KMS-11 (cell line): ENCODE data around the gene LPP.
A peak's percentile ranks its signal among the peaks of the same experiment; 100 is the strongest.

Experiments
- H2AFZ ChIP-seq: fragments of 200-600 bp; sonication (generic); 2 replicates; pipeline ENCODE4 v1.6.1; 2016; ENCODE audit warnings: antibody characterized with exemption, mixed run types, low read depth
- H3K27ac ChIP-seq: fragments of 200-600 bp; sonication (generic); 2 replicates; pipeline ENCODE4 v1.6.1; 2016; ENCODE audit warnings: mild to moderate bottlenecking, mixed run types
- H3K27me3 ChIP-seq: fragments of 200-600 bp; sonication (generic); 2 replicates; pipeline ENCODE4 v1.6.1; 2017; ENCODE audit warnings: mild to moderate bottlenecking, low read depth, mixed run types, moderate library complexity; ENCODE audit not compliant: insufficient read depth
- H3K36me3 ChIP-seq: fragments of 200-600 bp; sonication (generic); 2 replicates; pipeline ENCODE4 v1.6.1; 2017; ENCODE audit warnings: mild to moderate bottlenecking, mixed run types; ENCODE audit not compliant: insufficient read depth
- H3K4me1 ChIP-seq: fragments of 200-600 bp; sonication (generic); 2 replicates; pipeline ENCODE4 v1.6.1; 2016; ENCODE audit warnings: mild to moderate bottlenecking, low read depth, mixed run types; ENCODE audit not compliant: poor library complexity, severe bottlenecking
- H3K4me2 ChIP-seq: fragments of 200-600 bp; sonication (generic); 2 replicates; pipeline ENCODE4 v1.7.0; 2016; ENCODE audit warnings: mild to moderate bottlenecking, mixed run types
- H3K4me3 ChIP-seq: fragments of 200-600 bp; sonication (generic); IDR thresholded peaks from 2 replicates; pipeline ENCODE4 v1.6.1; 2017; ENCODE audit warnings: low read depth, low read length, mixed read lengths; ENCODE audit not compliant: insufficient read depth
- H3K79me2 ChIP-seq: fragments of 200-600 bp; sonication (generic); 2 replicates; pipeline ENCODE4 v1.6.1; 2016; ENCODE audit warnings: low read depth, mixed run types; ENCODE audit not compliant: insufficient read depth
- H3K9ac ChIP-seq: fragments of 200-600 bp; sonication (generic); 2 replicates; pipeline ENCODE4 v1.6.1; 2016; ENCODE audit warnings: mild to moderate bottlenecking, mixed run types
- H4K20me1 ChIP-seq: fragments of 200-600 bp; sonication (generic); 2 replicates; pipeline ENCODE4 v1.6.1; 2016; ENCODE audit warnings: mild to moderate bottlenecking, mixed run types; ENCODE audit not compliant: insufficient read depth
- TF ChIP-seq, protein P1 (sequence below): fragments of 200-600 bp; sonication (generic); conservative IDR thresholded peaks from 2 replicates; pipeline ENCODE4 v1.6.1; 2017; ENCODE audit warnings: low read depth, mild to moderate bottlenecking, antibody characterized with exemption, low read length, moderate library complexity, mixed read lengths

LPP gene

DNA sequence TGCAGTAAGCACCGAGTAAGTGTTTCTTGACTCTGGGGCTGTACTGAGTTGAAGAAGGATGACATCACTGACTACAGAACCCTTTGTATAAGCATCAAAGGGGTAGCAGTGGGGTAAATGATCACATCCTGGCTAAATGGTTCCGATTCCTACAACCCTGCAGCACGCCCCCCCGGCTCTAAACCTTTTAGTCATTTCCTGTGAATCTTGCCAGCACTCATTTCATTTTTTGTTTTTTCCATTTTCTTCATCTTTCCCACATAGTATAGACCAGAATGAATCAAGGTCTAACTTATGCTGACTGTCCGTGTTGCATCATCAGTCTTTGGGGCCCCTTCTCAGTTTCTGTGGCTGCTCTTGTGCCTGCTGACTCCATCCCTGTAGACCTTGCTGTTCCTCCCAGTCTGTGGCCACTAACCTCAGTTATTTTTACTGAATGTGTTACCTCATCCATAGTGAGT, 634.7 kb downstream of the LPP start:
- Histone ChIP-seq H3K36me3 (no peaks in the 10 kb centered on the region), H3K9ac (no peak overlapping the region), H4K20me1 (no peaks in the 10 kb centered on the region), H3K4me1 (peaks cover 30% of the 10 kb centered on the region), H3K4me2 (peak overlapping the region; percentile 56), H3K27ac (peak overlapping the region; percentile 5; the same call in 1 of the 2 replicates), H3K79me2 (no peaks in the 10 kb centered on the region), H3K4me3 (no peak overlapping the region), H3K27me3 (no peaks in the 10 kb centered on the region; the same call in 1 of the 2 replicates), H2AFZ (no peak overlapping the region)
- TF ChIP-seq, protein P1, sequence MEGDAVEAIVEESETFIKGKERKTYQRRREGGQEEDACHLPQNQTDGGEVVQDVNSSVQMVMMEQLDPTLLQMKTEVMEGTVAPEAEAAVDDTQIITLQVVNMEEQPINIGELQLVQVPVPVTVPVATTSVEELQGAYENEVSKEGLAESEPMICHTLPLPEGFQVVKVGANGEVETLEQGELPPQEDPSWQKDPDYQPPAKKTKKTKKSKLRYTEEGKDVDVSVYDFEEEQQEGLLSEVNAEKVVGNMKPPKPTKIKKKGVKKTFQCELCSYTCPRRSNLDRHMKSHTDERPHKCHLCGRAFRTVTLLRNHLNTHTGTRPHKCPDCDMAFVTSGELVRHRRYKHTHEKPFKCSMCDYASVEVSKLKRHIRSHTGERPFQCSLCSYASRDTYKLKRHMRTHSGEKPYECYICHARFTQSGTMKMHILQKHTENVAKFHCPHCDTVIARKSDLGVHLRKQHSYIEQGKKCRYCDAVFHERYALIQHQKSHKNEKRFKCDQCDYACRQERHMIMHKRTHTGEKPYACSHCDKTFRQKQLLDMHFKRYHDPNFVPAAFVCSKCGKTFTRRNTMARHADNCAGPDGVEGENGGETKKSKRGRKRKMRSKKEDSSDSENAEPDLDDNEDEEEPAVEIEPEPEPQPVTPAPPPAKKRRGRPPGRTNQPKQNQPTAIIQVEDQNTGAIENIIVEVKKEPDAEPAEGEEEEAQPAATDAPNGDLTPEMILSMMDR = no peak

DNA sequence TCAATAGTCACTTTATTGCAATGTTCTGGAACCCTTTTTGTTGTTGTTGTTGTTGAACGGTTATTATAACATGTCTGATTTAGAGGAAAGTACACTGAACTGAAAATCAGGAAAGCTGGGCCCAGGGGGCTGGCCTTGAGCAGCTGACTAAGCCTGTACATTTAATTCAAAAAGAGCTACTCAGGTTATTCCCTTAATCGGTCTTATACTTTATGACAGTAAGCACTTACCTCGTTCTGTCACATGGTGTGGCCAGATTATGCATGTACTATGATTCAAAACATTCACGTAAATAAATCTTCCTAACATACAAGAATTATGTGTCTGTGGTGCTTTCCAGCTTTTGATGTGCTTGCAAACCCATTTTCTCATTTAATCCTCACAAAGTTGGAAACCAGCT, 635.3 kb downstream of the LPP start:
- Histone ChIP-seq H3K27me3 (no peaks in the 10 kb centered on the region; the same call in 1 of the 2 replicates), H3K79me2 (no peaks in the 10 kb centered on the region), H4K20me1 (no peaks in the 10 kb centered on the region), H3K27ac (peak overlapping the region; percentile 5; the same call in 1 of the 2 replicates), H2AFZ (no peak overlapping the region), H3K4me3 (no peak overlapping the region), H3K4me1 (peaks cover 30% of the 10 kb centered on the region), H3K9ac (no peak overlapping the region), H3K4me2 (peak overlapping the region; percentile 56), H3K36me3 (no peaks in the 10 kb centered on the region)
- TF ChIP-seq, protein P1 = no peak

DNA sequence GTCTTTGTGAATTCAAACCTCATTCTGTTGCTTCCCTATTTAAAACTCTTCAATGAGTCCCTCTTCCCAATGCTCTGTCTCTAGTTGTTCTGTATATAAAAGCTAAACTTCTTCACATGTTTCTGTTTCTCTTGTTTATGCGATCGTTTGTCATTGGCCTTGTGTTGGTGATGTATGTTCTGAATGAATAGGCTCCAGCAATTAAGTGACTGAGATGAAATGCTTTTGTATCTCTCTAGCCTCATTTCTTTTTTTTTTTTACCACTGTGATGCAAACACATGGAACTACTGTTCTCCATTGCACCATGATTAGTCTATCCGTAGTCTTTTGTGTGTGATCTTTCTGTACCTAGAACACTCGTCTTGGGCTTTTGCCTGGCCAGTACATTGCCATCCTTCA, 637.4 kb downstream of the LPP start:
- Histone ChIP-seq H4K20me1 (no peaks in the 10 kb centered on the region), H3K36me3 (no peaks in the 10 kb centered on the region), H3K27me3 (no peaks in the 10 kb centered on the region; the same call in 1 of the 2 replicates), H3K4me2 (no peak overlapping the region), H3K4me1 (peaks cover 30% of the 10 kb centered on the region), H3K9ac (no peak overlapping the region), H3K79me2 (no peaks in the 10 kb centered on the region), H3K27ac (no peak overlapping the region), H3K4me3 (no peak overlapping the region), H2AFZ (no peak overlapping the region)
- TF ChIP-seq, protein P1 = no peak

DNA sequence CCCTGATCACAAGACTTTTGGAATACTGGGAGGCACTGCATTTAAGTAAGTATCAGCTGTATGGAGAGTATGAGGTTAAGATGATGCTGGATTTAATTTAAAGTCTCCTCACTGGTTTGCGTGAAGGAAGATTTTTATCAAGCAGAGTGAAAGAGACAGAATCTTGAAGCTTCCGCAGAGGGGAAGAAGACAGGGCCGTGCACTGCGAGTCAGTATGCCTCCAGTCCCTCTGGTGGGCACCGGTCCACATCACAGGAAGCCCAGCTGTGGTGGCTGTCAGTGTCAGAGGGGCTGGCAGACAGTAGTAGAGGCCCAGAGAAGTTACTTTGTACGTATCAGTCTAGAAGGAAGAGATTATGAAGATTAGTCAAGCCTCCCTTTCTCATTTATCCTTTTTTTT, 638.8 kb downstream of the LPP start:
- H3K4me1 ChIP-seq = peaks cover 25% of the 10 kb centered on the region
- H4K20me1 ChIP-seq = no peaks in the 10 kb centered on the region
- H3K36me3 ChIP-seq = no peaks in the 10 kb centered on the region
- no peak overlapping the region for H2AFZ ChIP-seq
- H3K79me2 ChIP-seq = no peaks in the 10 kb centered on the region
- H3K27ac ChIP-seq = no peak overlapping the region
- TF ChIP-seq, protein P1 = no peak
- no peak overlapping the region for H3K4me3 ChIP-seq
- H3K9ac ChIP-seq = no peak overlapping the region
- H3K4me2 ChIP-seq = no peak overlapping the region
- H3K27me3 ChIP-seq = no peaks in the 10 kb centered on the region; the same call in 1 of the 2 replicates
